Retinal pigment epithelial cell (primary cell): ENCODE data around the gene LARGE1.

Source experiments
- DNase-seq: peaks from one replicate; pipeline ENCODE4 v3.0.0-alpha.2; 2010; ENCODE audit warnings: low read depth
- H3K4me3 ChIP-seq: 2 replicates; pipeline ENCODE4 v1.5.1; 2011; ENCODE audit warnings: mild to moderate bottlenecking, low read length, control low read depth, moderate library complexity
- TF ChIP-seq, protein P1 (sequence below): conservative IDR thresholded peaks from 2 replicates; pipeline ENCODE4 v1.5.1; 2011; ENCODE audit warnings: low read depth, low read length, control low read depth, inconsistent platforms

The LARGE1 gene

DNA sequence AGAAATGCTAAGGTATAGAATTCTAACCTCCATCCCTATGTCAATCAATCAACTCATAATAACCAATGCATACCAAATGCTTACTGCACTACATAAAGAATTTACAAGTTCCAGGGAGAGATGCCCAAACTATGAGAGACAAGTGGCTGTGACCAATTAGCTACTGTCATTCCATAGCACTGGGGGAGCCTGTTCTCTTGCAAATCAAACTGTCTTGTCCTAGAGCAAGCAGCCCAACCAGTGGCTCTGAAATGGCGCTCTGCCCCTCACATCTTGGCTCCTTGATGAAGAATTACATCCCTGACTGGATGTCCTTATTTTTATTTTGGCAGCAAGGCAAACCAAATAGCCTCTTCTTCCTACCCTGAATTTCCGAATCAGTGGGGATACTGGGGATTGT lies 589.7 kb downstream of the LARGE1 start:
- no peak overlapping the region for H3K4me3 ChIP-seq
- no peak for DNase-seq
- TF ChIP-seq, protein P1, sequence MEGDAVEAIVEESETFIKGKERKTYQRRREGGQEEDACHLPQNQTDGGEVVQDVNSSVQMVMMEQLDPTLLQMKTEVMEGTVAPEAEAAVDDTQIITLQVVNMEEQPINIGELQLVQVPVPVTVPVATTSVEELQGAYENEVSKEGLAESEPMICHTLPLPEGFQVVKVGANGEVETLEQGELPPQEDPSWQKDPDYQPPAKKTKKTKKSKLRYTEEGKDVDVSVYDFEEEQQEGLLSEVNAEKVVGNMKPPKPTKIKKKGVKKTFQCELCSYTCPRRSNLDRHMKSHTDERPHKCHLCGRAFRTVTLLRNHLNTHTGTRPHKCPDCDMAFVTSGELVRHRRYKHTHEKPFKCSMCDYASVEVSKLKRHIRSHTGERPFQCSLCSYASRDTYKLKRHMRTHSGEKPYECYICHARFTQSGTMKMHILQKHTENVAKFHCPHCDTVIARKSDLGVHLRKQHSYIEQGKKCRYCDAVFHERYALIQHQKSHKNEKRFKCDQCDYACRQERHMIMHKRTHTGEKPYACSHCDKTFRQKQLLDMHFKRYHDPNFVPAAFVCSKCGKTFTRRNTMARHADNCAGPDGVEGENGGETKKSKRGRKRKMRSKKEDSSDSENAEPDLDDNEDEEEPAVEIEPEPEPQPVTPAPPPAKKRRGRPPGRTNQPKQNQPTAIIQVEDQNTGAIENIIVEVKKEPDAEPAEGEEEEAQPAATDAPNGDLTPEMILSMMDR: no peak

DNA sequence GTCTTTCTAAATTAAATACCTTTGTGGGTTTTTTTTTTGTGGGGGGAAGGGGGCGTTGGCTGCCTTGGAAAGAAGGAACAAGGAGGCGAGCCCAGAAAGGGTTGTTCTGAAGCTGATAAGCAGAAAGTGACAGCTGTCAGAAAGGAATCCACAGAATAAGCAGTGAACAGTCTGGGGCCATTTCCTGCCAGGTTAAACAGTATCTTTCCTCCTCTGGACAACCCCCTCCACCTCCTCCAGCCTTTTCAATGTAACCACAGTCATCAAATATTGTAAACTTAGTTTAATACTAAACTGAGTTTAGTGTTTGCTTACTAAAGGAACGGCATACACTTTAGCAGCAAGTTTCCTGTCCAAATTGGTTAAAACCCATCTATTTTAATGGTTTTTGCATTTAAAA lies 590.9 kb downstream of the LARGE1 start:
- no peak overlapping the region for H3K4me3 ChIP-seq
- no peak for DNase-seq
- TF ChIP-seq, protein P1: no peak

DNA sequence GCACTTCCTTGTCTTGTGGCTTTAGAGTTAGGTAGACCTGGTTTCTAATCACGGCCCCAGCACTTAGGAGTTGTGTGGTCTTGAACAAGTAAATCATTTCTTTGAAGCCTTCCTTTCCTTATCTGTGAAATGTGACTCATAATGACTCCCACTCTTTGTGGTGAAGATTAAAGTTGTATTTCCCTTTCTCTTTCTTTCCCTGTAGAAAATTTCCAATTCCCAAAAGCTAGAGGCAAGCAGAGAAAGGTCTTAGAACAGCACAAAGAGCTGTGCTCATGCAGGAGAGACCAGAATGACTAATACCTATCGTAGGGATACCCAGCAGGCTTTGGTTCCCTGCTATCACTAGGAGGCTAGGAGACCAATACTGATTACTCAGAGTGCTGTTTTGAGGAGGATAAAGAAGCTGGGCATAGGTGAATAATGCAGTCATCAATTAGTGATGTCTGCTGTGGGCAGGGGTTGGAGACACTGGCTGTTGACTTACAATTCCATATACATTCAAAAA lies 591.4 kb downstream of the LARGE1 start:
- TF ChIP-seq, protein P1: no peak
- no peak overlapping the region for H3K4me3 ChIP-seq
- DNase-seq: peak; percentile 5

DNA sequence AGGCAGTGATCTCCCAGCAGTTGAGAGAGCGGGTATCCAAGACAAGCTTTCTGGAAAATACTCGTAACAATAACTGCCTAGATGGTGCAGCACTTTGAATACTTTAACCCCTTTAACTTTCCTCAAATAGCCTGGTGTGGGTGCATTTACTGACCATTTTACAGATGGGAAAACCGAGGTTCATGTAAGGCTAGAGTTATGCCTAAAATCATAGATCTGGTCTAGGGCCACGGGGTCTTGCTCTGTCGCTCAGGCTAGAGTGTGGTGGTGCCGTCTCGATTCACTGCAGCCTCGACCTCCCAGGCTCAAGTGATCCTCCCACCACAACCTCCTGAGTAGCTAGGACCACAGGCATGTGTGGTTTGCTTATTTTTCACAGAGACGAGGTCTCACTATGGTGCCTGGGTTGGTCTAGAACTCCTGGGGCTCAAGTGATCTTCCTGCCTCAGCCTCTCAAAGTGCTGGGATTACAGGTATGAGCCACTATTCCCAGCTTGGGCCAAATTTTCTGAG lies 592.9 kb downstream of the LARGE1 start:
- H3K4me3 ChIP-seq: no peak overlapping the region
- DNase-seq: no peak
- TF ChIP-seq, protein P1: no peak

DNA sequence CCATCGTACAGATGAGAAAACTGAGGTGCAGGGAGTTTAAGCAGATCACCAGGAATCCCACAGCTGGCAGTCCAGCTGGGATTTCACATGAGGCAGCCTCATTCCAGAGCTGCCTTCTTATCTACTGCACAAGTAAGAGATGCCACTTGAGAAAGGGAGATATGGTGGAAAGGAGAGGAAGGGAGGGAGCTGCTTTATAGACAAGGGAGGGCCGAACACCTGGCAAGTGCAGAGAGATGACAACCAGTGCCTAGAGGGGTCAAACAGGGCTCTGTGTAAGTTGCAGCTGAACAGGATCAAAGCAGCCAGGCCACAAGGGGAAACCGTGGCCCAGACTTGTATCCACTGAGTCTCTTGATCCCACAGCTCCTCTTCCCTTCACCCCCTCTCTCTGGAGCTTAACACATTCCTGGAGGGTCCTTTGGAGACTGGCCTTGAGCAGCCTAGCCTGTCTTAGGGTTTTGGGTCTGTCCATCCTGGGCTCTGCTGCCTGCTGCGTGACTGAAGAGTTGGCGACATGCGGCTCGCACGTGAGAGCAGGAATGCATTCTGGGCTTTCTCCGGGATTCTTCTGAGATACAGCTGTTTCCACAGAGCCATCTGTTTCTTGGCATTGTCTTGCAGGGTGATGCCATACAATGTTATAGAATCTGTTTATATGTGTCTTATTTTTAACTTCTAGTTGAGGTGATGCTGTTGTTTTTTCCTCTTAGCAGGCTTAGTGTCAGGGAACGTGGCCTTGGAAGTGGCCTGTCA lies 593.6 kb downstream of the LARGE1 start:
- H3K4me3 ChIP-seq: no peak overlapping the region
- TF ChIP-seq, protein P1: no peak
- no peak for DNase-seq

DNA sequence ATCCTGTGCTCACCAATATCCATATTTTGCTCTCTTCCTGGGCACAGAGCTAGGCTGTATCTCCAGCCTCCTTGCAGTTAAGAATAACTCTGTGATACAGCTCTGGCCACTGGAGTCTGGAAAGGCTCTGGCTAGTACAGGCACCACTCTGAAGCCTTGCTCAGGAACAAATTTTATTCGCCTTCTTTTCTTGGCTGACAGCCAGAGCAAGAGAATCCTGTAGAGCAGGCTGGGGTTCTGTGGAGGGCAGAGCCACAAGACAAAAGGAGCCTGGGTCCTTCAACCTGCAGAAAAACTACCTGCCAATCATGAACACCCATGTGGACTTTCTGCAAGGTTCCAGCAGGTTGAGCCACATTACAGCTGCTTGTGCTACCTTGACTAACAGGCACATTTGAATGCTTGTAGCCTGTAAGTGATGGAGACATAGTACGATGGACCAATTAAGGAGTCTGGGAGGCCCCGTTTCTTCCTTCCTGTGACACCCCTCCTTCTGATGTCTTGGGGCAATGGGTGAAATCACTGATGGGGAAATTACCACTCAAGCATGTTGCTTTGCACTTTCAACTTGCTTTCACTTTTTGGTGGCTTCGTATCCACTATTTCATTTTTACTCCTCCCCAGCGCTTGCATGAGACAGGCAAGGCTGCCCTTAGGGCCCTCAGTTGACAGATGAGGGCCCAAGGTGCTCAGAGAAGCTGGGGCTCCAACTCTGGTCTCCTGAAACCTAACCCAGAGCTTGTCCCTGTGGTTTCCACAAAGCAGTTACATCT lies 594.9 kb downstream of the LARGE1 start:
- H3K4me3 ChIP-seq: no peak overlapping the region
- TF ChIP-seq, protein P1: no peak
- no peak for DNase-seq
